Epidermal melanocyte (primary cell): ENCODE data around the gene TFAP2D.

ENCODE experiments used
- DNase-seq: peaks from one replicate; pipeline ENCODE4 v3.0.0; 2011; ENCODE audit warnings: low spot score; ENCODE audit not compliant: insufficient read length

TFAP2D gene

DNA sequence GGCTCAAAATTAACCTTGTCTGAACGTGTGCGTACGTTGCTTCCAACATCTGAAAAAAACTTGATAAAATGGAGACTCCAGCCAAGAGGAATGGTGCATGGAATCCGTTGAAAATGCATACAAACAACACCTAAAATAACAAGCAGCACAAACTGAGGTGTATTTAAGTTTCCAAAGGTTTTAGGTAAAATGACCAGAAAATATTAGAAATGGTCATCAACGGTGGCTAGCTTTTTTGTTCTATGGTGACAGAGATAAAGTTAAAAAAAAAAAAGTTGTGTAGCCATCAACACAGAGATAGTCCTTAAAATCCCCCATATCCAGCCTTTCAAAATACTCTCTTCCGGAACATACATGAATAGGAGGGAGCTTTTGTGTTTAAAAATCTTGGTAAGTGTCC is 104.7 kb downstream of the TFAP2D start:
- DNase-seq = no peak

DNA sequence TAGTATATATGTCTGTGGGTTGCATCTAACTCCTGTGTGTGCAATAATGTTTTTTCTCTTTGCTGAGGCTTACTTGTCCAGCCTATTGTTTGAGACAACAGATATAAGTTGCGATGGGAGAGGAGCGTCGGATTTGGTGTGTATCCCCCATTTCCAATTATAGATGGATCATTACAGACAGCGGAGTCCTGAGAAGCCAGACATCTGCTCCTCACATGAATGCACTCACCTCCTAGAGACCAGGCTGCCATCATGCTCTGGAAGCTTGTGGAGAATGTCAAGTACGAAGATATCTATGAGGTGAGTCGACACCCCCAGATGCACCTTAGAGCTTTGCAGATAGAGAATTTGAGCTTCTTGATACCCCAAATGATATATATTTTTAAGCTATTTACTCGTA is 105.3 kb downstream of the TFAP2D start, which contains the start of gene TFAP2B:
TFAP2B (plus strand) TSS at position 199 of the 400 bp plus-strand sequence; CDS start at position 220, 21 bp downstream.
- no peak for DNase-seq

GRCh38 chr6:50819466-50819903 is 106.2 kb downstream of the TFAP2D start:
- DNase-seq = no peak

- no peak for DNase-seq
These were observed 106.9 kb downstream of the TFAP2D start for GRCh38 chr6:50819904-50820868.

GRCh38 chr6:50820869-50821264 is 107.5 kb downstream of the TFAP2D start:
- DNase-seq = no peak

DNA sequence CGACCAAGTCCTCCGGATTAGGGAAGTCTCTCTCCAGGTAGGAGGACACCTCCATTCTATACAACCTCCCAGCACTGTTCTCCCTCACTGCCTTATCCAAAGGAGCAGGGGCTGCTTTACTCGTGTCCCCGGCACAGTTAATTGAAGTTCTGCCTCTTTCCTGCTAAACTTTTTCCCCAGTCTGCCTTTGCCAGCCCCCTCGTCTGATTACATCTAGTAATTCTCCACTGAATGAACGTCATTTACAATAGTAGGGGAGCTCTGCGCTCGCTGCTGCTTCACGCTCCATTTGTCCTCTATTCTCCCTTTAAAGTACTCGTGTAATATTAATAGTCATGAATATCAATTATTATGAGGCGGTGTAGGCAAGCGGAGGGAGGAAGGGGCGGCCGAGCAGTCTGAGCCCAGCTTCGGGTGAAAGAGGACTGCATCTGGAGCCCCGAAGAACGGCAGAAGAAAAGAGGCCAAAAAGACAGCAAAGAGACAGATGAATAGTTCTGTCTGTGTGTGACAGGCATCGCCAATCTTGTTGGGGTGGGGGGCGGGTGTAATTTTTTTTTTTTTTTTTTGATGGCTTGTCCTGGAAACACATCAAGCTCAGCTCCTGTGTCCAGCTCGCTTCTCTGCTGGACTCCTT is 108.2 kb downstream of the TFAP2D start:
- DNase-seq = no peak

DNA sequence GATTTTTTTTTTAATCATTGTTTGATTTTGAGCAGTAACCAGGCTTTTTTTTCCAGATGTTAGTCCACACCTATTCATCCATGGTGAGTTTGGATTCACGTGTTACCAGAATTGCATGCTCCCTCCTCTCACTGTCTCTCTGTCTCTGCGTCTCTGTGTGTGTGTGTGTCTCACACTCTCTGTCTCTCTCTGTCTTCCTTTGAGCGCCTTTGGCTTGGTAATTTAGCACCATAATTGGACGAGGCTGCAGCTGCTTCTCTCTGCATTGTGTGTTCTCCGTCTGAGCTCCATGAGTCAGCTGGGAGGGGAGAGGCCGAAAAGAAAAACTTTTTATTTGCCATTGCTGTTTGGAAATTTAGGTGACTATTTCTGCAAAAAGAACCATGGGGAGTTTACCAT is 108.8 kb downstream of the TFAP2D start:
- no peak for DNase-seq
